A549 (cell line): Measurements from ENCODE around the gene CCR3. TPM values are rescaled to one million over a fixed set of nuclear protein-coding genes. Genes with fewer than 3 reads are reported as not detected.

Source experiments
- ATAC-seq, 2 experiments: fragments of 200-7000 bp in 1 of 2; fragments of >200 bp in 1 of 2; cut with Nextera tagmentation in 1 of 2; cut with Tn5 transposase in 1 of 2; 3 replicates each; pipeline versions ENCODE4 v1.8.0 to v1.9.1; 2018 to 2020; ENCODE audit warnings: mild to moderate bottlenecking in 1 of 2, moderate library complexity in 1 of 2
- CTCF ChIA-PET: fragments of 300-600 bp; sonication (Branson Sonifier 250); formaldehyde crosslinking; extraction: SDS; loops from one replicate; lab custom pipeline; 2021; ENCODE audit warnings: antibody characterized with exemption, inconsistent platforms; lab: Yijun Ruan, JAX
- POLR2A ChIA-PET: fragments of 350-600 bp; formaldehyde crosslinking; extraction: SDS; loops from one replicate; lab custom pipeline; 2021; ENCODE audit warnings: antibody characterized with exemption, inconsistent platforms; lab: Yijun Ruan, JAX
- DNase-seq, 2 experiments: peaks; one replicate each; pipeline versions ENCODE4 v3.0.0 to v3.0.0-alpha.2; 2011 to 2016; ENCODE audit warnings: low read depth in 1 of 2, low spot score in 1 of 2
- FAIRE-seq: peaks from 2 replicates; lab custom pipeline; 2011; peaks lifted over from hg19 to GRCh38; lab: Jason Lieb, UNC
- H3K27ac ChIP-seq, 2 experiments: fragments of >200 bp; sonication (Bioruptor Twin); formaldehyde crosslinking; 3 replicates each; pipeline ENCODE4 v1.5.1; 2016 to 2017
- H3K4me1 ChIP-seq: fragments of >200 bp; sonication (Bioruptor Twin); formaldehyde crosslinking; 3 replicates; pipeline ENCODE4 v1.6.1; 2016
- H3K4me2 ChIP-seq: fragments of >200 bp; sonication (Bioruptor Twin); formaldehyde crosslinking; 3 replicates; pipeline ENCODE4 v1.6.1; 2016
- H3K4me3 ChIP-seq: fragments of >200 bp; sonication (Bioruptor Twin); formaldehyde crosslinking; 3 replicates; pipeline ENCODE4 v1.5.1; 2016
- H3K9me3 ChIP-seq: fragments of >200 bp; sonication (Bioruptor Twin); formaldehyde crosslinking; 3 replicates; pipeline ENCODE4 v1.6.1; 2016
- CBX2 ChIP-seq: fragments of 200-600 bp; sonication (generic); IDR thresholded peaks from 2 replicates; pipeline ENCODE4 v1.6.1; 2016; ENCODE audit warnings: low read depth, mild to moderate bottlenecking, borderline replicate concordance
- CEBPB ChIP-seq, 2 experiments: fragments of >200 bp in 1 of 2; sonication (Bioruptor Twin) in 1 of 2; formaldehyde crosslinking in 1 of 2; IDR thresholded peaks; 2 replicates each; pipeline ENCODE4 v1.6.1; 2012 to 2016
- CHD2 ChIP-seq: fragments of 150-350 bp; IDR thresholded peaks from 2 replicates; pipeline ENCODE4 v1.6.1; 2014; ENCODE audit warnings: low read length; ENCODE audit not compliant: partially characterized antibody
- CHD4 ChIP-seq: fragments of 200-600 bp; sonication (generic); IDR thresholded peaks from 2 replicates; pipeline ENCODE4 v1.6.1; 2016; ENCODE audit warnings: antibody characterized with exemption, mild to moderate bottlenecking, borderline replicate concordance
- EHF ChIP-seq: fragments of 250-450 bp; sonication (Bioruptor Pico); IDR thresholded peaks from 2 replicates; pipeline ENCODE4 v1.5.0; 2020; ENCODE audit warnings: mild to moderate bottlenecking
- EP300 ChIP-seq, 2 experiments: fragments of >200 bp; sonication (Bioruptor Twin); formaldehyde crosslinking; IDR thresholded peaks; 2 replicates in 1 of 2; 3 replicates in 1 of 2; pipeline ENCODE4 v1.6.1; 2016 to 2017
- JUNB ChIP-seq: fragments of >200 bp; sonication (Bioruptor Twin); formaldehyde crosslinking; IDR thresholded peaks from 2 replicates; pipeline ENCODE4 v1.6.1; 2016
- MAFK ChIP-seq: fragments of 450-650 bp; IDR thresholded peaks from 2 replicates; pipeline ENCODE4 v1.6.1; 2014; ENCODE audit not compliant: partially characterized antibody
- NFE2L2 ChIP-seq: fragments of 150-350 bp; conservative IDR thresholded peaks from 2 replicates; pipeline ENCODE4 v1.6.1; 2014; ENCODE audit warnings: low read length
- NR3C1 ChIP-seq: fragments of >200 bp; sonication (Bioruptor Twin); formaldehyde crosslinking; IDR thresholded peaks from 3 replicates; pipeline ENCODE4 v1.6.1; 2017
- POLR2A ChIP-seq: IDR thresholded peaks from 2 replicates; pipeline ENCODE4 v1.6.1; 2012; ENCODE audit warnings: mild to moderate bottlenecking, low read length
- RARB ChIP-seq: fragments of 250-450 bp; sonication (Bioruptor Pico); IDR thresholded peaks from 2 replicates; pipeline ENCODE4 v1.8.0; 2021; ENCODE audit warnings: mild to moderate bottlenecking, moderate library complexity
- RCOR1 ChIP-seq: fragments of 150-350 bp; IDR thresholded peaks from 2 replicates; pipeline ENCODE4 v1.6.1; 2014; ENCODE audit warnings: antibody characterized with exemption, low read length, low read depth
- RNF2 ChIP-seq: fragments of 200-600 bp; sonication (generic); IDR thresholded peaks from 2 replicates; pipeline ENCODE4 v1.6.1; 2016; ENCODE audit warnings: low read depth, mild to moderate bottlenecking, antibody characterized with exemption, moderate library complexity, borderline replicate concordance
- SMC3 ChIP-seq: fragments of >200 bp; sonication (Bioruptor Twin); formaldehyde crosslinking; IDR thresholded peaks from 3 replicates; pipeline ENCODE4 v1.6.1; 2018; ENCODE audit warnings: inconsistent platforms
- TFCP2L1 ChIP-seq: fragments of 250-450 bp; sonication (Bioruptor Pico); IDR thresholded peaks from 2 replicates; pipeline ENCODE4 v1.5.0; 2021; ENCODE audit warnings: mild to moderate bottlenecking
- TP53 ChIP-seq: fragments of 250-450 bp; sonication (Bioruptor Pico); IDR thresholded peaks from 2 replicates; pipeline ENCODE4 v1.5.0; 2021; ENCODE audit warnings: mild to moderate bottlenecking, moderate library complexity
- ZFP36 ChIP-seq: fragments of 450-650 bp; IDR thresholded peaks from 2 replicates; pipeline ENCODE4 v1.6.1; 2014; ENCODE audit warnings: borderline replicate concordance; ENCODE audit not compliant: partially characterized antibody
- ZSCAN20 ChIP-seq: fragments of 250-450 bp; sonication (Bioruptor Pico); IDR thresholded peaks from 2 replicates; pipeline ENCODE4 v1.8.0; 2022; ENCODE audit warnings: mild to moderate bottlenecking, moderate library complexity
- WGBS: methylation state at CpG from one replicate; pipeline ENCODE4 v1.1.6; 2017; ENCODE audit errors: missing lambda C conversion rate; 5-methylcytosine and 5-hydroxymethylcytosine counted together
- polyA plus RNA-seq, 4 experiments: library from polyadenylated mRNA; depleted of rRNA in 3 of 4; stranded (reverse); fragments of >200 nt; fragmentation: RNase III in 1 of 4; extraction: RNeasy Plus Mini Kit Qiagen cat#74134 plus additional on column Dnase treatment in 1 of 4; gene quantifications; 2 replicates in 3 of 4; 3 replicates in 1 of 4; pipeline ENCODE4 v1.2.3, GENCODE V29; 2011 to 2017
- TF ChIP-seq, protein P1 (sequence below): IDR thresholded peaks from 2 replicates; pipeline ENCODE4 v1.6.1; 2012
- TF ChIP-seq, protein P2 (sequence below): fragments of 250-450 bp; sonication (Bioruptor Pico); IDR thresholded peaks from 2 replicates; pipeline ENCODE4 v1.5.0; 2021; ENCODE audit warnings: mild to moderate bottlenecking, moderate library complexity, borderline replicate concordance
- TF ChIP-seq, protein P3 (sequence below): fragments of >200 bp; sonication (Bioruptor Twin); formaldehyde crosslinking; IDR thresholded peaks from 3 replicates; pipeline ENCODE4 v1.5.1; 2016
- TF ChIP-seq, protein P4 (sequence below): IDR thresholded peaks from 2 replicates; pipeline ENCODE4 v1.6.1; 2012
- TF ChIP-seq, protein P5 (sequence below): fragments of 250-450 bp; sonication (Bioruptor Pico); IDR thresholded peaks from 2 replicates; pipeline ENCODE4 v1.5.0; 2020; ENCODE audit warnings: low read depth, mild to moderate bottlenecking, moderate library complexity

The CCR3 gene
- polyA plus RNA-seq, 2 of the 4 experiments (the other 2 are of a cell fraction) = not detected

DNA sequence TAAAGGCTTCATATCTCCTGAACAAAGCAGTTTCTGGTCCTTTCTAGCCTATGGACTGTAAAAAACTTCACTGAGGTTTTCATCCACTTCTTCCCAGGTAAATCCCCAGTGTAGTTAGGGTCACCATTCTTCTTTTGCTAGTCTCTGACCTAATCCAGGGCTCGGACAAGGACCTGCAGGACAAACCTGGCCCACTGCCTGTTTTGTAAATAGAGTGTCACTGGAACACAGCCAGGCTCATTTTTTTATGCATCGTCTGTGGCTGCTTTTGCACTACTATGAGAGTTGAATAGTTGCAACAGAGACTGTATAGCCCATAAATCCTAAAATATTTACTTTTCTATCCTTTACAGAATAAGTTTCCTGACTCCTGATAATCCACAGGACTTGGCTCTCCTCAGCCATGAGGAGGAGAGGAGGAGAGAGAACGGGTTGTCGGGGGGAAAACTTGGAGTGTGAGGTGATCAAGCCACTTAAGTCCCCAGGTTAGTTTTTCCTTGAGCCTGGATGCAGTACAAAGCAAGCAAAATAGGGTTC is 29.0 kb downstream of the CCR3 start:
- Histone ChIP-seq H3K9me3 (no peaks in the 10 kb centered on the region), H3K4me1 (no peaks in the 10 kb centered on the region), H3K4me2 (no peak overlapping the region), H3K27ac (no peak overlapping the region), H3K4me3 (no peak overlapping the region)
- 0% methylated on average over 4 of the region's 4 CpGs for WGBS
- DNase-seq (no peak), FAIRE-seq (no peak), ATAC-seq (no peak)
- ChIA-PET POLR2A (interaction anchor here (0.5 kb wide), 1 partner anchor 923 kb away, joined by 4 read pairs; no protein-coding TSS in a partner anchor), CTCF (no interaction called here)
- no peak for TF ChIP-seq SMC3
- no peak for TF ChIP-seq MAFK
- TF ChIP-seq RCOR1 = no peak
- TF ChIP-seq RARB (CRISPR knock-in tag) = no peak
- no peak for TF ChIP-seq NR3C1
- TF ChIP-seq TFCP2L1 (CRISPR knock-in tag) = no peak
- no peak for TF ChIP-seq CEBPB (IDR thresholded peaks at IDR 0.05)
- TF ChIP-seq, protein P1, sequence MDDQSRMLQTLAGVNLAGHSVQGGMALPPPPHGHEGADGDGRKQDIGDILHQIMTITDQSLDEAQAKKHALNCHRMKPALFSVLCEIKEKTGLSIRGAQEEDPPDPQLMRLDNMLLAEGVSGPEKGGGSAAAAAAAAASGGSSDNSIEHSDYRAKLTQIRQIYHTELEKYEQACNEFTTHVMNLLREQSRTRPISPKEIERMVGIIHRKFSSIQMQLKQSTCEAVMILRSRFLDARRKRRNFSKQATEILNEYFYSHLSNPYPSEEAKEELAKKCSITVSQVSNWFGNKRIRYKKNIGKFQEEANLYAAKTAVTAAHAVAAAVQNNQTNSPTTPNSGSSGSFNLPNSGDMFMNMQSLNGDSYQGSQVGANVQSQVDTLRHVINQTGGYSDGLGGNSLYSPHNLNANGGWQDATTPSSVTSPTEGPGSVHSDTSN = no peak
- no peak for TF ChIP-seq ZSCAN20 (CRISPR knock-in tag)
- TF ChIP-seq, protein P2, sequence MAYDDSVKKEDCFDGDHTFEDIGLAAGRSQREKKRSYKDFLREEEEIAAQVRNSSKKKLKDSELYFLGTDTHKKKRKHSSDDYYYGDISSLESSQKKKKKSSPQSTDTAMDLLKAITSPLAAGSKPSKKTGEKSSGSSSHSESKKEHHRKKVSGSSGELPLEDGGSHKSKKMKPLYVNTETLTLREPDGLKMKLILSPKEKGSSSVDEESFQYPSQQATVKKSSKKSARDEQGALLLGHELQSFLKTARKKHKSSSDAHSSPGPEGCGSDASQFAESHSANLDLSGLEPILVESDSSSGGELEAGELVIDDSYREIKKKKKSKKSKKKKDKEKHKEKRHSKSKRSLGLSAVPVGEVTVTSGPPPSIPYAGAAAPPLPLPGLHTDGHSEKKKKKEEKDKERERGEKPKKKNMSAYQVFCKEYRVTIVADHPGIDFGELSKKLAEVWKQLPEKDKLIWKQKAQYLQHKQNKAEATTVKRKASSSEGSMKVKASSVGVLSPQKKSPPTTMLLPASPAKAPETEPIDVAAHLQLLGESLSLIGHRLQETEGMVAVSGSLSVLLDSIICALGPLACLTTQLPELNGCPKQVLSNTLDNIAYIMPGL (CRISPR knock-in tag) = no peak

GRCh38 chr3:46272028-46272451 is 29.8 kb downstream of the CCR3 start:
- TF ChIP-seq, protein P3, sequence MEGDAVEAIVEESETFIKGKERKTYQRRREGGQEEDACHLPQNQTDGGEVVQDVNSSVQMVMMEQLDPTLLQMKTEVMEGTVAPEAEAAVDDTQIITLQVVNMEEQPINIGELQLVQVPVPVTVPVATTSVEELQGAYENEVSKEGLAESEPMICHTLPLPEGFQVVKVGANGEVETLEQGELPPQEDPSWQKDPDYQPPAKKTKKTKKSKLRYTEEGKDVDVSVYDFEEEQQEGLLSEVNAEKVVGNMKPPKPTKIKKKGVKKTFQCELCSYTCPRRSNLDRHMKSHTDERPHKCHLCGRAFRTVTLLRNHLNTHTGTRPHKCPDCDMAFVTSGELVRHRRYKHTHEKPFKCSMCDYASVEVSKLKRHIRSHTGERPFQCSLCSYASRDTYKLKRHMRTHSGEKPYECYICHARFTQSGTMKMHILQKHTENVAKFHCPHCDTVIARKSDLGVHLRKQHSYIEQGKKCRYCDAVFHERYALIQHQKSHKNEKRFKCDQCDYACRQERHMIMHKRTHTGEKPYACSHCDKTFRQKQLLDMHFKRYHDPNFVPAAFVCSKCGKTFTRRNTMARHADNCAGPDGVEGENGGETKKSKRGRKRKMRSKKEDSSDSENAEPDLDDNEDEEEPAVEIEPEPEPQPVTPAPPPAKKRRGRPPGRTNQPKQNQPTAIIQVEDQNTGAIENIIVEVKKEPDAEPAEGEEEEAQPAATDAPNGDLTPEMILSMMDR = no peak
- TF ChIP-seq RARB (CRISPR knock-in tag) (no peak), RNF2 (no peak), TP53 (CRISPR knock-in tag) (no peak), EHF (CRISPR knock-in tag) (no peak), CHD4 (no peak), NFE2L2 (no peak), POLR2A (no peak), ZFP36 (no peak), CHD2 (no peak), EP300 (IDR thresholded peaks at IDR 0.05) (no peak), CBX2 (no peak), SMC3 (no peak), JUNB (no peak)
- TF ChIP-seq, protein P2 (CRISPR knock-in tag) = no peak
- TF ChIP-seq, protein P1 = no peak
- TF ChIP-seq, protein P4, sequence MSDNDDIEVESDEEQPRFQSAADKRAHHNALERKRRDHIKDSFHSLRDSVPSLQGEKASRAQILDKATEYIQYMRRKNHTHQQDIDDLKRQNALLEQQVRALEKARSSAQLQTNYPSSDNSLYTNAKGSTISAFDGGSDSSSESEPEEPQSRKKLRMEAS = no peak
- TF ChIP-seq, protein P5, sequence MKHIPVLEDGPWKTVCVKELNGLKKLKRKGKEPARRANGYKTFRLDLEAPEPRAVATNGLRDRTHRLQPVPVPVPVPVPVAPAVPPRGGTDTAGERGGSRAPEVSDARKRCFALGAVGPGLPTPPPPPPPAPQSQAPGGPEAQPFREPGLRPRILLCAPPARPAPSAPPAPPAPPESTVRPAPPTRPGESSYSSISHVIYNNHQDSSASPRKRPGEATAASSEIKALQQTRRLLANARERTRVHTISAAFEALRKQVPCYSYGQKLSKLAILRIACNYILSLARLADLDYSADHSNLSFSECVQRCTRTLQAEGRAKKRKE (CRISPR knock-in tag) = no peak
- FAIRE-seq (no peak), DNase-seq (no peak), ATAC-seq (no peak)
- ChIA-PET POLR2A (interaction anchor here (0.5 kb wide), 1 partner anchor 924 kb away, joined by 4 read pairs; no protein-coding TSS in a partner anchor), CTCF (no interaction called here)
- H3K9me3 ChIP-seq = no peaks in the 10 kb centered on the region
- 0% methylated on average over 4 of the region's 4 CpGs for WGBS
- no peak overlapping the region for H3K4me2 ChIP-seq
- no peak overlapping the region for H3K4me3 ChIP-seq
- no peak overlapping the region for H3K27ac ChIP-seq
- no peaks in the 10 kb centered on the region for H3K4me1 ChIP-seq
